ENCODE data around the gene PODN.

The PODN gene

GRCh38 chr1:53049574-53049967, 12.4 kb upstream of the PODN start:
- H3K4me3 ChIP-seq (ENCODE audit: low read depth, low read length) = no peak overlapping the region
- TF ChIP-seq CTCF (IDR thresholded peaks at IDR 0.05; ENCODE audit: low read depth, low read length, missing control alignments) = no peak
- DNase-seq (ENCODE audit: low read depth) = no peak

GRCh38 chr1:53050310-53050709, 11.7 kb upstream of the PODN start:
- H3K4me3 ChIP-seq (ENCODE audit: low read depth, low read length) = no peak overlapping the region
- no peak for DNase-seq (ENCODE audit: low read depth)
- TF ChIP-seq CTCF (IDR thresholded peaks at IDR 0.05; ENCODE audit: low read depth, low read length, missing control alignments) = no peak

GRCh38 chr1:53051676-53052075, 10.3 kb upstream of the PODN start:
- H3K4me3 ChIP-seq (ENCODE audit: low read depth, low read length) = no peak overlapping the region
- DNase-seq (ENCODE audit: low read depth) = no peak
- no peak for TF ChIP-seq CTCF (IDR thresholded peaks at IDR 0.05; ENCODE audit: low read depth, low read length, missing control alignments)

GRCh38 chr1:53057127-53057526, 4.9 kb upstream of the PODN start:
- DNase-seq (ENCODE audit: low read depth) = no peak
- no peak overlapping the region for H3K4me3 ChIP-seq (ENCODE audit: low read depth, low read length)
- TF ChIP-seq CTCF (IDR thresholded peaks at IDR 0.05; ENCODE audit: low read depth, low read length, missing control alignments) = no peak

- no peak overlapping the region for H3K4me3 ChIP-seq (ENCODE audit: low read depth, low read length)
- DNase-seq (ENCODE audit: low read depth) = no peak
- TF ChIP-seq CTCF (IDR thresholded peaks at IDR 0.05; ENCODE audit: low read depth, low read length, missing control alignments) = no peak
Measured at GRCh38 chr1:53060579-53060978, 1.4 kb upstream of the PODN start.

GRCh38 chr1:53061123-53061858, 722 bp upstream of the PODN start:
- no peak for DNase-seq (ENCODE audit: low read depth)
- TF ChIP-seq CTCF (IDR thresholded peaks at IDR 0.05; ENCODE audit: low read depth, low read length, missing control alignments) = no peak
- no peak overlapping the region for H3K4me3 ChIP-seq (ENCODE audit: low read depth, low read length)
